ENCODE data around the gene ADIPOR1.

DNA sequence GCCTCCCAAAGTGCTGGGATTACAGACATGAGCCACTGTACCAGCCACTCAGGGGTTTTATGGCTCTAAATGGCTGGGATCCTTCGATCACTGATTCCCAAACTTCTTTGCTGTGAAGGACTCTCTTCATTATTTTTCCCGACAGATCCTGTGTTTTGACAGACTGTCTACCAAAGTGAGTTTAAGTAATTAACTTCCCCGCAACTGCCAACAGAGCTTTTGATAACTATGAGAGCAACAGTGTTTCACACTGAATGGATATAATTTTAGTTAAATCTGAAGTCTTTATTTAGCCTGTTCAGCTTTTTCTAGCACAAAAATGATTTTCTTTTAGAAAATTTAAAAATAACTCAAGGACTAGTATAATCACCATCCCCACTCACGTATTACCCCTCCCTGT, 56.6 kb downstream of the ADIPOR1 start:
- TF ChIP-seq, protein P1, sequence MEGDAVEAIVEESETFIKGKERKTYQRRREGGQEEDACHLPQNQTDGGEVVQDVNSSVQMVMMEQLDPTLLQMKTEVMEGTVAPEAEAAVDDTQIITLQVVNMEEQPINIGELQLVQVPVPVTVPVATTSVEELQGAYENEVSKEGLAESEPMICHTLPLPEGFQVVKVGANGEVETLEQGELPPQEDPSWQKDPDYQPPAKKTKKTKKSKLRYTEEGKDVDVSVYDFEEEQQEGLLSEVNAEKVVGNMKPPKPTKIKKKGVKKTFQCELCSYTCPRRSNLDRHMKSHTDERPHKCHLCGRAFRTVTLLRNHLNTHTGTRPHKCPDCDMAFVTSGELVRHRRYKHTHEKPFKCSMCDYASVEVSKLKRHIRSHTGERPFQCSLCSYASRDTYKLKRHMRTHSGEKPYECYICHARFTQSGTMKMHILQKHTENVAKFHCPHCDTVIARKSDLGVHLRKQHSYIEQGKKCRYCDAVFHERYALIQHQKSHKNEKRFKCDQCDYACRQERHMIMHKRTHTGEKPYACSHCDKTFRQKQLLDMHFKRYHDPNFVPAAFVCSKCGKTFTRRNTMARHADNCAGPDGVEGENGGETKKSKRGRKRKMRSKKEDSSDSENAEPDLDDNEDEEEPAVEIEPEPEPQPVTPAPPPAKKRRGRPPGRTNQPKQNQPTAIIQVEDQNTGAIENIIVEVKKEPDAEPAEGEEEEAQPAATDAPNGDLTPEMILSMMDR (IDR thresholded peaks at IDR 0.05), result no peak
- no peak for TF ChIP-seq POLR2AphosphoS5 (IDR thresholded peaks at IDR 0.05)
- TF ChIP-seq EP300 (IDR thresholded peaks at IDR 0.05), result no peak
- TF ChIP-seq POLR2A (IDR thresholded peaks at IDR 0.05), result no peak
